Adipocyte (in vitro differentiated cells): ENCODE results near the gene SRRM4.
"Not testable (repeated sequence)": the region's sequence is repeated elsewhere in the genome, so short reads cannot be mapped to it uniquely, and the experiment has no call there.

ENCODE experiments used
- DNase-seq: peaks from one replicate; pipeline ENCODE4 v3.0.0-alpha.2; 2015; ENCODE audit warnings: low read depth
- H3K27me3 ChIP-seq: replicated peaks from 2 replicates; pipeline ENCODE4 v1.7.0; 2013; ENCODE audit warnings: mild to moderate bottlenecking, low read length, moderate library complexity; ENCODE audit not compliant: control insufficient read depth, insufficient read depth
- H3K36me3 ChIP-seq: 2 replicates; pipeline ENCODE4 v1.7.0; 2013; ENCODE audit warnings: low read length, mild to moderate bottlenecking, moderate library complexity; ENCODE audit not compliant: control insufficient read depth, insufficient read depth, severe bottlenecking
- H3K4me1 ChIP-seq: 2 replicates; pipeline ENCODE4 v1.7.0; 2013; ENCODE audit warnings: mild to moderate bottlenecking, low read length, moderate library complexity; ENCODE audit not compliant: control insufficient read depth, insufficient read depth
- H3K4me3 ChIP-seq: 2 replicates; pipeline ENCODE4 v1.7.0; 2013; ENCODE audit warnings: mild to moderate bottlenecking, low read length, moderate library complexity
- H3K9ac ChIP-seq: 2 replicates; pipeline ENCODE4 v1.7.0; 2013; ENCODE audit warnings: mild to moderate bottlenecking, low read length, moderate library complexity
- H3K9me3 ChIP-seq: 2 replicates; pipeline ENCODE4 v1.7.0; 2013; ENCODE audit warnings: mild to moderate bottlenecking, low read length, moderate library complexity; ENCODE audit not compliant: control insufficient read depth

SRRM4 gene

DNA sequence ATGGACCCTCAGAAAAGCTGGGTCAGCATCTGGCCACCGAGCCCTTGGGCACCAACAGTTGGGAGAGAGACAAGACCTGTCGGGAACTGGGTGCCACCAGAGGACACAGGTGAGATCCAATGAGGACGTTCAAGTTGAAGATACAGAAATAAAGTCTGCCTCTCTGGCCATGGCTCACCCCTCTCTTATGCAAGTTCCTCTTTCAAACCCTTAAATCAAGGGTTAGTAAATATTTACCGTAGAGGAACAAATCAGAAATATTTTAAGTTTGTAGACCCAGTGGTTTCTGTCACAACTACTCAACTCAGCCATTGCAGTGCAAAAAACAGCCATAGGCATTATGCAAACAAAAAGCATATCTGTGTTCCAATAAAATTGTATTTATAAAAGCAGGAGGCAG, 120.9 kb downstream of the SRRM4 start:
- no peaks in the 10 kb centered on the region for H3K36me3 ChIP-seq
- H3K9me3 ChIP-seq = no peaks in the 10 kb centered on the region
- no peak overlapping the region for H3K9ac ChIP-seq
- no peaks in the 10 kb centered on the region for H3K27me3 ChIP-seq
- DNase-seq = no peak
- no peaks in the 10 kb centered on the region for H3K4me1 ChIP-seq
- no peak overlapping the region for H3K4me3 ChIP-seq

DNA sequence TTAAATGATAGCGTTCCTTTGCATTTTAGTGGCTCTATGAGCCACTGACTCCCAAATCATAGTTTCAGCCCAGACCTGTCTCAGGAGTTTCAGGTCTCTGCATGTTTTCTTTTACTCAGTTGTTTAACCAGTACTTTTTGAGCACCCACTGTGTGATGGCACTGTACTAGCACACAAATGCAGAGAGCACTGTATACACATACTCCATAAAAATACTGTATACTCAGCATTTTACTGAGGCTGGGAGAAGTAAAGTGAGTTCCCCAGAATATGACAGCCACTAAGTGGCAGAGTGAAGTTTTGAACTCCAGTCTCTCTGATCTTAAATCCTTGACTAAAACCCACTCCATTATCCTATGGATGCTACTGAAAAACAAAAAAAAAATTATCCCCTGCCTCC, 121.4 kb downstream of the SRRM4 start:
- Histone ChIP-seq H3K9me3 (no peaks in the 10 kb centered on the region), H3K4me3 (no peak overlapping the region), H3K4me1 (no peaks in the 10 kb centered on the region), H3K9ac (no peak overlapping the region), H3K27me3 (no peaks in the 10 kb centered on the region), H3K36me3 (no peaks in the 10 kb centered on the region)
- DNase-seq = no peak

DNA sequence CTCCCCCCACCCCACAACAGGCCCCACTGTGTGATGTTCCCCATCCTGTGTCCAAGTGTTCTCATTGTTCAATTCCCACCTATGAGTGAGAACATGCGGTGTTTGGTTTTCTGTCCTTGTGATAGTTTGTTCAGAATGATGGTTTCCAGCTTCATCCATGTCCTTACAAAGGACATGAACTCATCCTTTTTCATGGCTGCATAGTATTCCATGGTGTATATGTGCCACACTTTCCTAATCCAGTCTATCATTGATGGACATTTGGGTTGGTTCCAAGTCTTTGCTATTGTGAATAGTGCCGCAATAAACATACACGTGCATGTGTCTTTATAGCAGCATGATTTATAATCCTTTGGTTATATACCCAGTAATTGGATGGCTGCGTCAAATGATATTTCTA, 123.6 kb downstream of the SRRM4 start:
- DNase-seq, H3K27me3 ChIP-seq, H3K4me1 ChIP-seq: not testable (repeated sequence)

DNA sequence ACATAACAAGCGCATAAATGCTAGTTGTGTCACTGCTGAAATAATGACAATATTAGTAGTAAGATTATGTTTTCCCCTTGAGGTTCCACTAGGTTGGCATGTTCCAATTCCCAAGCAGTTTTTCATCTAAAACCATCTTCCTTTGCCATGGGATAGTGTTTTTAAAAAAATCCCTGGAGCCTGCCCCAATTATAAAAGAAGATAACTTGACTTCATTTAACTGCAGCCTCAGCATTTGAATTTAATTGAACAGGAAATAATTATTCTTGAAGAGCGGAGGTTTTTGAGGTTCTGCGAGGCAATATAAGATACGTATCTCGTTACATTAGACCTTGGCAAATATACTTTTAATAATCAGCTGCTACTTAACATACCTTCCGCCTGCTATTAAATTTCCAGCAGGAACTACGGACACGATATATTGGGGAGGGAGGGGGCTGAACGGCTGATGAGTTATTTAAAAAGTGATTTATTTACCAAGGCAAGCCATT, 132.2 kb downstream of the SRRM4 start:
- H3K4me1 ChIP-seq = no peaks in the 10 kb centered on the region
- H3K36me3 ChIP-seq = no peaks in the 10 kb centered on the region
- H3K9ac ChIP-seq = no peak overlapping the region
- peaks cover 17% of the 10 kb centered on the region for H3K27me3 ChIP-seq
- DNase-seq = no peak
- peaks cover 2% of the 10 kb centered on the region for H3K9me3 ChIP-seq
- no peak overlapping the region for H3K4me3 ChIP-seq

More for the DNA sequence above, 123.6 kb downstream of the SRRM4 start:
- not testable (repeated sequence) for H3K36me3 ChIP-seq, H3K9me3 ChIP-seq, H3K4me3 ChIP-seq, H3K9ac ChIP-seq

DNA sequence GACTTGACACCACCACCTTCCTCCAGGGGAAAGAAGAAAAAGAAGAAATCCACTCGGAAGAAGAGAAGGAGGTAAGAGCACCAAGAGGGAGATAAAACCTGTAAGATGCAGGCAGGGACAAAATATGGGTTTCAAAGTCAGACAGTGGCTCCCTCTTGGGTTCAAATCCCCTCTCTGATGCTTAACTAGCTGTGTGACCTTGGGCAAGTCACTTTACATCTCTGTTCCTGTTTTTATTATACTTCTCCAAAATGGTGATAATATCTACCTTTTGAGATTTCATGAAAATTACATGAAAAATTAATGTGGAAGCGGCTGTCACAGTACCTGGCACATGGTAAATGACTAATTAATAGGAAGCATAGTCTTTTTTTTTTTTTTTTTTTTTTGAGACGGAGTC, 133.0 kb downstream of the SRRM4 start:
- no peaks in the 10 kb centered on the region for H3K4me1 ChIP-seq
- H3K9me3 ChIP-seq = peaks cover 2% of the 10 kb centered on the region
- DNase-seq = no peak
- H3K4me3 ChIP-seq = no peak overlapping the region
- H3K36me3 ChIP-seq = no peaks in the 10 kb centered on the region
- H3K9ac ChIP-seq = no peak overlapping the region
- peaks cover 21% of the 10 kb centered on the region for H3K27me3 ChIP-seq

DNA sequence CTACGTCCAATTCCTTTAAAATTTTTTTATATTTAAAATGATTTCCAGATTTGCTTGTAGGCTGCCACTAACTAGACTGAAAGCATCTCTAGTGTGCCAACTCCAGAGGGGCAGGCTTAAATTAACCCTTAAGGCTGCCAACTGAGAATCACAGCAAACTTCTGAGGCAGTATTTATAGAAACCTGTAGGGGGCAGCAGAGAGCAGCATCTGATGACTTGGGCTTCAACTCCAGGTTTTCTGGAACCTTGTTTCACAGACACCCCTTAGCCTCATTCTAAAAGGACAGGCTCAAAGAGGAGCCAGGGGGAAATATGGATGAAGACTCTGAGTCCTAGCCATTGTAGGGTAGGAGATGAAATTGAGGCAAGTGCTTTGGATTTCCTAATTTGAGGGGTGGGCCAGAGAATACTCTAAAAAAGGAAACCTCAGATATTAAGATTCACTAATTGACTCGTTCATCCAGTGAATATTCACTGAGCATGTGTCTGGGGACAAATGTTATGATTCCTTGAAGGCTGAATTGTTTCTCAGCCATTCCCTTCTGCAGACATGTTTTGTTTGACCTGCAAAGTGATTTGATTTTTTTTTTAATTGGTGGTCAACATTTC, 134.1 kb downstream of the SRRM4 start:
- peaks cover 2% of the 10 kb centered on the region for H3K9me3 ChIP-seq
- H3K36me3 ChIP-seq = no peaks in the 10 kb centered on the region
- H3K4me1 ChIP-seq = no peaks in the 10 kb centered on the region
- H3K27me3 ChIP-seq = peaks cover 26% of the 10 kb centered on the region
- H3K9ac ChIP-seq = no peak overlapping the region
- peak; percentile 33 for DNase-seq
- H3K4me3 ChIP-seq = no peak overlapping the region

DNA sequence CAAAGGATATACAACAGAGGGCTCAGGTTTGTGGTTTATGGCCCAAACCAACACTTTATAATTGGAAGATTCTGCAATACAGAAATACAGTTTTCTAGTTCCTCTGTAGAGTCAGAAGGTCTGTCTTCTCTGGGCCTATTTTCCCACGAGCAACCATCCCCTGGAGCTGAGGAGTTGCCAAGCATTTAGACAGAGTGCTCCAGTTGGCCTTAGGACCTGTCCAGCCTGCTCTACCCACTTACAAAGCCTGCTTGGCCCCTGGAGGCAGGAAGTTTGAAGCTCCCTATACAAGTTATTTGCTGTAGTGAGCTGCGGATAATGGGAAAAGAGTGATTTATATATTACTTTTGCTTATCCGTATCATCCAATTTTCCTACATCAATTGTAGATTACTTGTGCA, 136.6 kb downstream of the SRRM4 start:
- H3K4me1 ChIP-seq = no peaks in the 10 kb centered on the region
- peaks cover 38% of the 10 kb centered on the region for H3K27me3 ChIP-seq

DNA sequence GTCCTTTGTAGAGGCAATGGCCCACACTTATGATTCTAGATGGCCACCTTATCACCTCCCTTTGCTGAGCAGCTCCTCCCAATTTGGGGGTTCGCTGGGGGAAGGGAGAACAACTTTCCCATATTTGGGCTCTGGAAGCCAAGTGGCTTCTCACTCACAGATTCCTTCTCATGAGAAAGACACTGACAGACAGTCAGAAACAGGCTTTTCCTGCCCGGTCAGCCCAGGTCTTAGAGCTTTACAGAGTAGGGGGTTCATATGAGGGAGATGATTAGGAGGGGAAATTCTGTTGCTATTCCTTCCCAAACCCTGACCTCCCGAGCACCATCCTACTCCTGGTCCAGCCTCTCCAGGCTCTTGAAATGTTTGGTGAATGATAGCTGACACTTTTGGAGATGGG, 137.3 kb downstream of the SRRM4 start:
- H3K4me1 ChIP-seq = no peaks in the 10 kb centered on the region
- peaks cover 41% of the 10 kb centered on the region for H3K27me3 ChIP-seq
- no peak for DNase-seq
- H3K36me3 ChIP-seq = no peaks in the 10 kb centered on the region
- no peak overlapping the region for H3K9ac ChIP-seq
- no peak overlapping the region for H3K4me3 ChIP-seq
- H3K9me3 ChIP-seq = no peaks in the 10 kb centered on the region

More for the DNA sequence above, 136.6 kb downstream of the SRRM4 start:
- H3K9me3 ChIP-seq = no peaks in the 10 kb centered on the region
- H3K4me3 ChIP-seq = no peak overlapping the region
- no peaks in the 10 kb centered on the region for H3K36me3 ChIP-seq
- DNase-seq = no peak
- no peak overlapping the region for H3K9ac ChIP-seq

DNA sequence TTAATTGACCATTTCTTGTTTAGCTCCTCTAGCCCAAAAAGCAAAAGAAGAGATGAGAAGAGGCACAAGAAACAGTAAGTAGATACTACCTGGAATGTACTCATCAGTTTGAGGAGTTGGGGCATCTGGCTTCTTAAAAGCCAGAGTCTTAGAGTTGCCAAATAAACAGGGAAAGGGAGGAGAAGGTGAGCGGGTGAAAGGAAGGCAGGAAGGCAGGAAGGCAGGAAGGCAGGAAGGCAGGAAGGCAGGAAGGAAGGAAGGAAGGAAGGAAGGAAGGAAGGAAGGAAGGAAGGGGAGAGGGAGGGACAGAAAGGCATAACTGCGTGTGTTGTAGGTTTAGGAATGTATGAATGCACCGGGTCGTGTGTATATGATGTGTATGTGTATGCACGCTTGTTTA, 140.7 kb downstream of the SRRM4 start:
- no peaks in the 10 kb centered on the region for H3K36me3 ChIP-seq
- H3K4me1 ChIP-seq = no peaks in the 10 kb centered on the region
- H3K27me3 ChIP-seq = peaks cover 36% of the 10 kb centered on the region
- no peak for DNase-seq
- H3K4me3 ChIP-seq = no peak overlapping the region
- H3K9ac ChIP-seq = no peak overlapping the region
- no peaks in the 10 kb centered on the region for H3K9me3 ChIP-seq

DNA sequence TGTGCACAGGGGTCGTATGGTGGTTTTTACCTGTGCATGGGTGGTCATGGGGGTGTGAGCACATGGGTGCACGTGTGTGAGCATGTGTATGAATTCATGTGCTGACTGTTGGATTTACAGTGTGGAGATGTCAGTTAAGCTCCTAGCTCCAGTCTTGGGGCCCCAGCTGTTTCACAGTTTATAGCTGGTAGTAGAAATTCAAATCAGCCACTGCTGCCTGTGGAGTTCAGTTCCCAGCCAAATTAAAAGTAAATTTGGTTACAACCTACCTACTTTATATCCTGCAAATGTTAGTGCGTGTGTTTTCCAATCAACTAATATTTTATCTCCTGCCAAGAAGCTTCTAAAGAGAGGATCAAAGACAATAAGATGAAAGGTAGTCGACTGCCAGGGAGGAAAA, 141.4 kb downstream of the SRRM4 start:
- Histone ChIP-seq H3K36me3 (no peaks in the 10 kb centered on the region), H3K4me1 (no peaks in the 10 kb centered on the region), H3K9ac (no peak overlapping the region), H3K9me3 (no peaks in the 10 kb centered on the region), H3K27me3 (peaks cover 33% of the 10 kb centered on the region), H3K4me3 (no peak overlapping the region)
- no peak for DNase-seq

DNA sequence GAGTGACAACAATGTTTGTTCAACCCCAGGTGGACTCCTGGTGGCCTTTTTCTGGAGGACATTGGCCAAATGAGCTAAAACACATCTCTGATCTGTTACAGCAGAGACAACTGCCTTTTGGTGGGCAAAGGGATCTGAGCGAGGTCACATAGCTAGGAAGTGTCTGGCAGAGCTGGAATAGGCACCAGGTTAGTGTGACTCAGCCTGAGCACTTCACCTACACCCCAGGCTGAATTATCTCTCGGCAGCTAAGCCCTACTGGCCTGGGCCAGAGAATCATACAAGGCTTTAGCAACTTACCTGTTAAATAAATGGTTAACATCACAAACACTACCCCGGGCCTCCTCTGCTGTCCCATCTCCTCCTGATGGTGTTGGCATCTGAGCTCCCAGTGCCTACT, 147.2 kb downstream of the SRRM4 start:
- H3K9me3 ChIP-seq = peaks cover 28% of the 10 kb centered on the region
- DNase-seq = no peak
- no peak overlapping the region for H3K4me3 ChIP-seq
- H3K36me3 ChIP-seq = no peaks in the 10 kb centered on the region
- no peaks in the 10 kb centered on the region for H3K4me1 ChIP-seq
- H3K27me3 ChIP-seq = peaks cover 6% of the 10 kb centered on the region
- H3K9ac ChIP-seq = no peak overlapping the region

DNA sequence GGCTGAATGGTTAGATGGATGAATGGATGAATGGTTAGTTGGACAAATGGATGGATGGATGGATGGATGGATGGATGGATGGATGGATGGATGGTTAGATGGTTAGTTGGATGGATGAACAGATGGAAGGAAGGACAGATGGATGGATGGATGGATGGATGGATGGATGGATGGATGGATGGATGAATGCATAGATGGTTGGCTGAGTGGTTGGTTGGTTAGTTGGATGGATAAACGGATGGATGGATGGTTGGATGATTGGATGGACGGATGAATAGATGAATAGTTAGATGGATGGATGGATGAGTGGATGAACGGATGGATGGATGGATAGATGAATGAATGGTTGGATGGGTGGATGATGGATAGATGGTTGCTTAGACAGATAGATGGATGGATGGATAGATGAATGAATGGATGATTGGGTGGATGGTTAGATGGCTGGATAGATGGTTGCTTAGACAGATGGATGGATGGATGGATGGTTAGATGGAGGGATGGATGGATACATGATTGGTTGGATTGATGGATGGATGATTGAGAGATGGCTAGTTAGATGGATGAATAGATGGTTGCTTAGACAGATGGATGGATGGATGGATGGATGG, 148.6 kb downstream of the SRRM4 start:
- peaks cover 31% of the 10 kb centered on the region for H3K9me3 ChIP-seq
- no peaks in the 10 kb centered on the region for H3K4me1 ChIP-seq
- H3K4me3 ChIP-seq = no peak overlapping the region
- H3K9ac ChIP-seq = no peak overlapping the region
- no peak for DNase-seq
- H3K27me3 ChIP-seq = peaks cover under 1% of the 10 kb centered on the region
- no peaks in the 10 kb centered on the region for H3K36me3 ChIP-seq
